ENCODE measurements around the gene HSD17B8.
"Not testable (repeated sequence)": the region's sequence is repeated elsewhere in the genome, so short reads cannot be mapped to it uniquely, and the experiment has no call there.

The HSD17B8 gene

GRCh38 chr6:33211666-33212422 lies 7.4 kb downstream of the HSD17B8 start:
- H3K4me1 ChIP-seq (ENCODE audit: control insufficient read depth in 1 of 2, insufficient read depth in 2 of 2, low read length in 2 of 2) = peaks cover 0 to 22% of the 10 kb centered on the region in 2 donors
- H3K4me3 ChIP-seq (ENCODE audit: low read depth in 1 of 2, low read length in 2 of 2) = no peak overlapping the region
- no peaks in the 10 kb centered on the region for H3K27me3 ChIP-seq (ENCODE audit: low read depth, low read length)
- peaks cover 14 to 21% of the 10 kb centered on the region in 2 donors for H3K36me3 ChIP-seq (ENCODE audit: control insufficient read depth in 1 of 2, insufficient read depth in 2 of 2, low read length in 2 of 2)
- H3K27ac ChIP-seq (ENCODE audit: low read length) = no peak overlapping the region
- H3K9me3 ChIP-seq (ENCODE audit: control insufficient read depth in 1 of 2, low read length in 2 of 2) = no peaks in the 10 kb centered on the region

GRCh38 chr6:33212857-33213165 lies 8.4 kb downstream of the HSD17B8 start:
- Histone ChIP-seq H3K9me3 (ENCODE audit: control insufficient read depth in 1 of 2, low read length in 2 of 2) (no peaks in the 10 kb centered on the region), H3K27ac (ENCODE audit: low read length) (no peak overlapping the region), H3K4me3 (ENCODE audit: low read depth in 1 of 2, low read length in 2 of 2) (peak overlapping the region; percentile 62 to 68), H3K27me3 (ENCODE audit: low read depth, low read length) (no peaks in the 10 kb centered on the region), H3K4me1 (ENCODE audit: control insufficient read depth in 1 of 2, insufficient read depth in 2 of 2, low read length in 2 of 2) (peaks cover 0 to 21% of the 10 kb centered on the region in 2 donors), H3K36me3 (ENCODE audit: control insufficient read depth in 1 of 2, insufficient read depth in 2 of 2, low read length in 2 of 2) (peaks cover 14 to 21% of the 10 kb centered on the region in 2 donors)

- H3K27me3 ChIP-seq (ENCODE audit: low read depth, low read length) = no peaks in the 10 kb centered on the region
- H3K9me3 ChIP-seq (ENCODE audit: control insufficient read depth in 1 of 2, low read length in 2 of 2) = no peaks in the 10 kb centered on the region
- peak overlapping the region; percentile 62 to 68 for H3K4me3 ChIP-seq (ENCODE audit: low read depth in 1 of 2, low read length in 2 of 2)
- H3K27ac ChIP-seq (ENCODE audit: low read length) = no peak overlapping the region
- peaks cover 14 to 21% of the 10 kb centered on the region in 2 donors for H3K36me3 ChIP-seq (ENCODE audit: control insufficient read depth in 1 of 2, insufficient read depth in 2 of 2, low read length in 2 of 2)
- H3K4me1 ChIP-seq (ENCODE audit: control insufficient read depth in 1 of 2, insufficient read depth in 2 of 2, low read length in 2 of 2) = peaks cover 0 to 21% of the 10 kb centered on the region in 2 donors
These were observed 8.9 kb downstream of the HSD17B8 start for GRCh38 chr6:33213166-33213988.

GRCh38 chr6:33213989-33214335 lies 9.5 kb downstream of the HSD17B8 start:
- Histone ChIP-seq H3K9me3 (ENCODE audit: control insufficient read depth in 1 of 2, low read length in 2 of 2) (no peaks in the 10 kb centered on the region), H3K4me1 (ENCODE audit: control insufficient read depth in 1 of 2, insufficient read depth in 2 of 2, low read length in 2 of 2) (peaks cover 0 to 17% of the 10 kb centered on the region in 2 donors), H3K36me3 (ENCODE audit: control insufficient read depth in 1 of 2, insufficient read depth in 2 of 2, low read length in 2 of 2) (peaks cover 14 to 21% of the 10 kb centered on the region in 2 donors), H3K27ac (ENCODE audit: low read length) (no peak overlapping the region), H3K27me3 (ENCODE audit: low read depth, low read length) (no peaks in the 10 kb centered on the region), H3K4me3 (ENCODE audit: low read depth in 1 of 2, low read length in 2 of 2) (peak overlapping the region; percentile 62 to 68)

GRCh38 chr6:33215271-33216116 lies 11.0 kb downstream of the HSD17B8 start:
- Histone ChIP-seq H3K4me3 (ENCODE audit: low read depth in 1 of 2, low read length in 2 of 2) (no peak overlapping the region), H3K27me3 (ENCODE audit: low read depth, low read length) (no peaks in the 10 kb centered on the region), H3K36me3 (ENCODE audit: control insufficient read depth in 1 of 2, insufficient read depth in 2 of 2, low read length in 2 of 2) (peaks cover 4 to 9% of the 10 kb centered on the region in 2 donors), H3K27ac (ENCODE audit: low read length) (no peak overlapping the region), H3K4me1 (ENCODE audit: control insufficient read depth in 1 of 2, insufficient read depth in 2 of 2, low read length in 2 of 2) (peaks cover 0 to 11% of the 10 kb centered on the region in 2 donors), H3K9me3 (ENCODE audit: control insufficient read depth in 1 of 2, low read length in 2 of 2) (no peaks in the 10 kb centered on the region)

GRCh38 chr6:33216117-33216649 lies 11.7 kb downstream of the HSD17B8 start:
- Histone ChIP-seq H3K4me3 (ENCODE audit: low read depth in 1 of 2, low read length in 2 of 2) (no peak overlapping the region), H3K27ac (ENCODE audit: low read length) (no peak overlapping the region)

GRCh38 chr6:33217246-33217645 lies 12.8 kb downstream of the HSD17B8 start:
- H3K27me3 ChIP-seq (ENCODE audit: low read depth, low read length) = no peaks in the 10 kb centered on the region
- H3K4me1 ChIP-seq (ENCODE audit: control insufficient read depth in 1 of 2, insufficient read depth in 2 of 2, low read length in 2 of 2) = peaks cover 0 to 11% of the 10 kb centered on the region in 2 donors
- H3K27ac ChIP-seq (ENCODE audit: low read length) = no peak overlapping the region

More at GRCh38 chr6:33216117-33216649, 11.7 kb downstream of the HSD17B8 start:
- Histone ChIP-seq H3K27me3 (ENCODE audit: low read depth, low read length) (no peaks in the 10 kb centered on the region), H3K4me1 (ENCODE audit: control insufficient read depth in 1 of 2, insufficient read depth in 2 of 2, low read length in 2 of 2) (peaks cover 0 to 11% of the 10 kb centered on the region in 2 donors), H3K9me3 (ENCODE audit: control insufficient read depth in 1 of 2, low read length in 2 of 2) (no peaks in the 10 kb centered on the region), H3K36me3 (ENCODE audit: control insufficient read depth in 1 of 2, insufficient read depth in 2 of 2, low read length in 2 of 2) (peaks cover 0 to 4% of the 10 kb centered on the region in 2 donors)

GRCh38 chr6:33217681-33218080 lies 13.2 kb downstream of the HSD17B8 start:
- no peak overlapping the region for H3K4me3 ChIP-seq (ENCODE audit: low read depth in 1 of 2, low read length in 2 of 2)
- peaks cover 0 to 7% of the 10 kb centered on the region in 2 donors for H3K4me1 ChIP-seq (ENCODE audit: control insufficient read depth in 1 of 2, insufficient read depth in 2 of 2, low read length in 2 of 2)
- no peak overlapping the region for H3K27ac ChIP-seq (ENCODE audit: low read length)
- no peaks in the 10 kb centered on the region for H3K27me3 ChIP-seq (ENCODE audit: low read depth, low read length)
- H3K36me3 ChIP-seq (ENCODE audit: control insufficient read depth in 1 of 2, insufficient read depth in 2 of 2, low read length in 2 of 2) = no peaks in the 10 kb centered on the region
- H3K9me3 ChIP-seq (ENCODE audit: control insufficient read depth in 1 of 2, low read length in 2 of 2) = no peaks in the 10 kb centered on the region

More at GRCh38 chr6:33217246-33217645, 12.8 kb downstream of the HSD17B8 start:
- no peak overlapping the region for H3K4me3 ChIP-seq (ENCODE audit: low read depth in 1 of 2, low read length in 2 of 2)
- no peaks in the 10 kb centered on the region for H3K9me3 ChIP-seq (ENCODE audit: control insufficient read depth in 1 of 2, low read length in 2 of 2)
- no peaks in the 10 kb centered on the region for H3K36me3 ChIP-seq (ENCODE audit: control insufficient read depth in 1 of 2, insufficient read depth in 2 of 2, low read length in 2 of 2)

GRCh38 chr6:33226503-33227120 lies 22.2 kb downstream of the HSD17B8 start:
- not testable (repeated sequence) for H3K27ac ChIP-seq (ENCODE audit: low read length); H3K9me3 ChIP-seq (ENCODE audit: control insufficient read depth in 1 of 2, low read length in 2 of 2); H3K4me3 ChIP-seq (ENCODE audit: low read depth in 1 of 2, low read length in 2 of 2); H3K27me3 ChIP-seq (ENCODE audit: low read depth, low read length); H3K4me1 ChIP-seq (ENCODE audit: control insufficient read depth in 1 of 2, insufficient read depth in 2 of 2, low read length in 2 of 2); H3K36me3 ChIP-seq (ENCODE audit: control insufficient read depth in 1 of 2, insufficient read depth in 2 of 2, low read length in 2 of 2)

- no peaks in the 10 kb centered on the region for H3K9me3 ChIP-seq (ENCODE audit: control insufficient read depth in 1 of 2, low read length in 2 of 2)
- no peak overlapping the region for H3K4me3 ChIP-seq (ENCODE audit: low read depth in 1 of 2, low read length in 2 of 2)
- H3K4me1 ChIP-seq (ENCODE audit: control insufficient read depth in 1 of 2, insufficient read depth in 2 of 2, low read length in 2 of 2) = no peaks in the 10 kb centered on the region
- H3K27me3 ChIP-seq (ENCODE audit: low read depth, low read length) = peaks cover 4% of the 10 kb centered on the region
- H3K27ac ChIP-seq (ENCODE audit: low read length) = no peak overlapping the region
- no peaks in the 10 kb centered on the region for H3K36me3 ChIP-seq (ENCODE audit: control insufficient read depth in 1 of 2, insufficient read depth in 2 of 2, low read length in 2 of 2)
These were observed 30.8 kb downstream of the HSD17B8 start for GRCh38 chr6:33235221-33235634.
